ENCODE measurements around the gene ENOX1.

- TF ChIP-seq CTCF (IDR thresholded peaks at IDR 0.05) = no peak
- TF ChIP-seq EP300 (IDR thresholded peaks at IDR 0.05) = no peak
- TF ChIP-seq POLR2A (IDR thresholded peaks at IDR 0.05) = no peak
These were observed 433.1 kb downstream of the ENOX1 start for GRCh38 chr13:43353631-43354030.
